ENCODE results near the gene INIP.
A peak's percentile ranks its signal among the peaks of the same experiment; 100 is the strongest.

The INIP gene, protein sequence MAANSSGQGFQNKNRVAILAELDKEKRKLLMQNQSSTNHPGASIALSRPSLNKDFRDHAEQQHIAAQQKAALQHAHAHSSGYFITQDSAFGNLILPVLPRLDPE

DNA sequence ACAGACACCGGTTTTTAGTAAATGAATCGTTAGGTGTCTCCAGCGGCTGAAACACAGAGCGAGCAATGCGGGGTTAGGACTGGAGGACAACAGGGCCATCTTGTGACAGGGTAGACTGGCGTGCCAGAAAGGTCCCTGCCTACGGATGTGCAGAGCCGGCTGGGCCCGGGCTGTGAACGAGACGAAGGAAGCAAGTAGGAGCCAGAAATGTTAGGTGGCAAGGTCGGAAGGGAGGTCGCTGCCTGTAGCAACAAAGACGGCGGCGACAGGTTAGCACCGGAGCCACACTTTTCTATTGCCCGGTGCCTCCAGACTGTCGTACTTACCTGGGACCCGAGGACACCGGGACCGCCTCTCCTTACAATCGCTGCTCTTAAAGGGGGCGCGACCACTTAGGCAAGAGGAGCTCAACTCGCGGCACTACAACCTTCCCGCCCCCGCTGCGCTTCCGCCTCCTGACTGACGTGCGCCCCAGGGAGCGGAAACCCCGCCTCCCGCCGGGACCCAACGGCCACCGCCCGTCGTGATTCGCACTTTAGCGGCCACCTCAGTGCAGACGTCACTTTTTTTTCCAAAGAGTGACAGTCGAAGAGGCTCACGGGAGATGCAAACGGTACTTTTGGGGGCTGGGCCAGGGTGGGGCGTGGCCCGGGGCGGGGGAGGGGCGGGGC is at the start of gene INIP:
TSS of gene INIP (minus strand) at position 457 of the 671 bp plus-strand sequence. CDS start 1,632 bp downstream, outside the sequence.
- Histone ChIP-seq H3K36me3 (ENCODE audit: control insufficient read depth, insufficient read depth, low read length) (no peaks in the 10 kb centered on the region), H3K27me3 (ENCODE audit: control insufficient read depth, insufficient read depth, low read length) (no peaks in the 10 kb centered on the region), H3K4me1 (ENCODE audit: control insufficient read depth, insufficient read depth, low read length) (peaks cover 4% of the 10 kb centered on the region), H3K27ac (ENCODE audit: low read depth, low read length) (peak within 1 kb of the TSS; percentile 90), H3K9ac (ENCODE audit: low read length) (peak within 1 kb of the TSS; percentile 89), H3K4me3 (ENCODE audit: low read length) (peak within 1 kb of the TSS; percentile 98)

DNA sequence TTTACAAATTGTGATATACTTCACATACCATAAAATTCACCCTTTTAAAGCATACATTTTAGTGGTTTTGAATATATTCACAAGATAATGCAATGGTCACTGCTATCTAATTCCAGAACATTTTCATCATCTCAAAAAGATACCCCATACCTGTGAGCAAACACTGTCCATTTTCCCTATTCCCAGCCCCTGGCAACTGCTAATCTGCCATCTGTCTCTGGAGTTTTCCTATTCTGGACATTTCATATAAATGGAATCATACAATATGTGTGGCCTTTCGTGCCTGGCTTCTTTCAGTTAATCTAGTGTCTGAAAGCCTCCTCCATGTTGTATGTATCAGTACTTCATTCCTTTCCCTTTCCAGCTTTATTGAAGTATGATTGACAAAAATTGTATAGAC is 47.4 kb upstream of the INIP start:
- no peaks in the 10 kb centered on the region for H3K4me1 ChIP-seq (ENCODE audit: control insufficient read depth, insufficient read depth, low read length)
- no peaks in the 10 kb centered on the region for H3K27me3 ChIP-seq (ENCODE audit: control insufficient read depth, insufficient read depth, low read length)
- no peak overlapping the region for H3K27ac ChIP-seq (ENCODE audit: low read depth, low read length)
- H3K9ac ChIP-seq (ENCODE audit: low read length), result no peak overlapping the region
- no peak overlapping the region for H3K4me3 ChIP-seq (ENCODE audit: low read length)
- no peaks in the 10 kb centered on the region for H3K36me3 ChIP-seq (ENCODE audit: control insufficient read depth, insufficient read depth, low read length)

DNA sequence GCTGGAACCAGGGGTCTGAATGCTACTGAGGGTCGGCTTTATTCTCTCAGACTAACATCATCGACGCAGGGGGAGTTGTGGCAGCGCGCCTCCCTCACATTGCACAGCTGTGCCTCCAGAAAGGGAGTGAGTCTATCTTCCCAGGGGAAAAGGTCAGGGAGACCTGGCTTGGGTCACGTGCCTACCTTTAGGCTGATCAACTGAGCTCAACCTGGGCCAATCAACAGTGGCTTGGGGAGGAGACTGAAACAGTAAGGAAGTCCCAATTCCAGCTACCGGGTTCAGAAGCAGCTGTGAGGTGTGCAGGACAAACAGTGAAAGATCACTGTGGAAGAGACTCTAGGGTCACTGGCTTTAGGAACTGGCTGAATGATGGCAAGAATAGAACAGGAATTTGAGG is 46.9 kb upstream of the INIP start:
- Histone ChIP-seq H3K4me3 (ENCODE audit: low read length) (no peak overlapping the region), H3K27ac (ENCODE audit: low read depth, low read length) (no peak overlapping the region)

DNA sequence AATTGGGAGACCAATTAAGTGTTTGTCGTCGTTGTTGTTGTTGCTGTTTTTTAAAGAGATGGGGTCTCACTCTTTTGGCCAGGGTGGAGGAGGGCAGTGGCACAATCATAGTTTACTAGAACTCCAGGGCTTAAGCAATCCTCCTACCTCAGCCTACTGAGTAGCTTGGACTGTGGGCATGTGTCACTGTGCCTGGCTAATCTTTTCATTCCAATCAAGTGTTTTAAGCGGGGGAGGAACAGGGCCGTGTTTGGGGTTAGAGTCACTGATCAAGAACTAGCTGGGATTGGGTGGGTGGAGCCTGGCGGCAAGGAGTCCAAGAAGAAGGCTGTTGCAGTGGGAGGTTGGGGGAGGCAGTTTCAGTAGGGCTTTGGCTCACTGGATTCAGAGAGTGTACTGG is 46.4 kb upstream of the INIP start:
- no peaks in the 10 kb centered on the region for H3K4me1 ChIP-seq (ENCODE audit: control insufficient read depth, insufficient read depth, low read length)
- H3K4me3 ChIP-seq (ENCODE audit: low read length), result no peak overlapping the region
- H3K27me3 ChIP-seq (ENCODE audit: control insufficient read depth, insufficient read depth, low read length), result no peaks in the 10 kb centered on the region
- H3K27ac ChIP-seq (ENCODE audit: low read depth, low read length), result no peak overlapping the region
- H3K9ac ChIP-seq (ENCODE audit: low read length), result no peak overlapping the region
- H3K36me3 ChIP-seq (ENCODE audit: control insufficient read depth, insufficient read depth, low read length), result no peaks in the 10 kb centered on the region

More for the DNA sequence above, 46.9 kb upstream of the INIP start:
- H3K4me1 ChIP-seq (ENCODE audit: control insufficient read depth, insufficient read depth, low read length), result no peaks in the 10 kb centered on the region
- no peaks in the 10 kb centered on the region for H3K27me3 ChIP-seq (ENCODE audit: control insufficient read depth, insufficient read depth, low read length)
- H3K36me3 ChIP-seq (ENCODE audit: control insufficient read depth, insufficient read depth, low read length), result no peaks in the 10 kb centered on the region
- no peak overlapping the region for H3K9ac ChIP-seq (ENCODE audit: low read length)

DNA sequence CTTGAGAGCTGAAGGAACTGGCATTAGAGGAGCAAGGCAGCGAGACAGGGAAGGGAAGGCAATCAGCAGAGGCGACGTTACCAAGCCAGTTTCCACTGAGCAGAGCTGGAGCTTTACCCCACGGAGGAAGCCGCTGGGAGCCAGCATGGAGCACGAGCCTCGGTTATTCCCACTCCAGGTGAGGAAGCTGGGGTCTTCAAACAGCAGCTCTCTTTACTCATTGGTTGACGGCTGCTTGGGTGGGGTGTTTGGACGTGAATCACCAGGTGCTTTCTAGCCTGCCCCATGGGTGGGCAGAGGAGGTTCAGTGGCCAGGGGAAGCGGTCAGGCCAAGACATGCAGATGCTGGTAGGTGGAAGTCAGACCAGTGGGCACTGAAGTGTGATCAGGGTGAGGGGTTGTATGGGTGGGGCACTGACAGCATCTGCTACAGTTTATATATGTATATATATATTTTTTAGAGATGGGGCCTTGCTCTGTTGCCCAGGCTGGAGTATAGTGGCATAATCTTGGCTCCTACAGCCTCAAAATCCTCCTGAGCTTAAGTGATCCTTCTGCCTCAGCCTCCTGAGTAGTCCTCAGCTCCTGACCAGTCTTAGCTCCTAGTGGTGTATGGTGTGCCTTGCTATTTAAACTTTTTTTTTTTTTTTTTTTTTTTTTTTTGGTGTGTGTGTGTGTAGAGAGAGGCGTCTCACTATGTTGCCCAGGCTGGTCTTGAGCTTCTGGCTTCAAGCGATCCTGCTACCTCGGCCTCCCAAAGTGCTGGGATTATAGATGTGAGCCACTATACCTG is 45.0 kb upstream of the INIP start:
- Histone ChIP-seq H3K9ac (ENCODE audit: low read length) (no peak overlapping the region), H3K4me1 (ENCODE audit: control insufficient read depth, insufficient read depth, low read length) (no peaks in the 10 kb centered on the region), H3K27me3 (ENCODE audit: control insufficient read depth, insufficient read depth, low read length) (no peaks in the 10 kb centered on the region), H3K4me3 (ENCODE audit: low read length) (no peak overlapping the region), H3K36me3 (ENCODE audit: control insufficient read depth, insufficient read depth, low read length) (no peaks in the 10 kb centered on the region), H3K27ac (ENCODE audit: low read depth, low read length) (no peak overlapping the region)

DNA sequence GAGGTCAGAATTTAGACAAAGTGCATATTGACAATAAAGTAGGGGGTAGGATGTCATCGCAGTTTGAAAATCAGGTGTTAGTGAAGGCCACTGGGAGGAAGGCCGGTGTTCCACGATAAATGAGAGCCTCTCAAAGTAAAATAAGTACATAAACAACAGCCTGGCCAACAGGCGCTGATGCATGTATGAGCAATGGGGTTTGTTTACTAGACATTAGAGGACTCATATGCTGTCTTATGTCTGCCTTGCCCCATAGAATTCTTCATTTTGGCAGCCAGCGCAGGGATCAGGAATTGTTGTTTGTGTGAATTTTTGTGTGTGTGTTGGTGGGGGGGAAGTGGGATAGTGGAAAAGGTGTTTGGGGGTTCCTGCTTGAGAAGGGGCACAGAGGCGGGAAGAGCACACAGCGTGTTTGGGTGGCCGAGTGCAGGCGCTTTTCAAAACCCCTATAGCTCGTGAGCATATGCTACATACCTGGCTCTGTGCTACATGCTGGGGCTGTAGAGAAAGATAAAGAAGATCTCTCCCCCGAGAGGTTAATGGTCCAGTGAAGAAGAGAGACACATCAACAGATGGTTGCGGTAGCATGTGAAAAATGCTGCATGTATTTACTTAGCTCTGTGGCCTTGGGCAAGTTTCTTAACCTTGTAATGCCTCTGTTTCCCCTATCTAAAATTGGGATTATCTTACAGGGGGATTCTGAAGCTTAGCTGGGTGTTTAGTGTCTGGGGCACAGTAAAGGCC is 44.2 kb upstream of the INIP start:
- H3K4me3 ChIP-seq (ENCODE audit: low read length), result no peak overlapping the region
- no peaks in the 10 kb centered on the region for H3K27me3 ChIP-seq (ENCODE audit: control insufficient read depth, insufficient read depth, low read length)
- H3K36me3 ChIP-seq (ENCODE audit: control insufficient read depth, insufficient read depth, low read length), result no peaks in the 10 kb centered on the region
- H3K9ac ChIP-seq (ENCODE audit: low read length), result no peak overlapping the region
- H3K27ac ChIP-seq (ENCODE audit: low read depth, low read length), result no peak overlapping the region
- H3K4me1 ChIP-seq (ENCODE audit: control insufficient read depth, insufficient read depth, low read length), result peaks cover 5% of the 10 kb centered on the region

DNA sequence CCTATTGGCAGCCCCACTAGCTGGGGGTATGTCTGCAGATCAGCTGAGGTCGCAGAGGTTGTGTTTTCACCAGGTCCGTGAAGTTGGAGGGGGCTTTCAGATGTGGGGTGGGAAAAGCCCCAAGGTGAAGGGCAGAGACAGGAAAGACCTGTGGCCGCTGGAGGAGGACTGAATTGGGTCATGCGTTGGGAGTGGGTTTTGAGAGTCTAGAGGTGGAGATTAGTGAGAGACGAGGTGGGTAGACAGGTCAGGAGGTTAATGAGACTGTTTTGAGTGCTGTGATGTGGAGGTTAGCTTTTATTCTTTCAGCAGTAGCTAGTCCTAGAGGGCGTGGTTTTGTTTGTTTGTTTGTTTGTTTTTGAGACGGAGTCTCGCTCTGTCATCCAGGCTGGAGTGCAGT is 42.9 kb upstream of the INIP start:
- Histone ChIP-seq H3K4me1 (ENCODE audit: control insufficient read depth, insufficient read depth, low read length) (peaks cover 14% of the 10 kb centered on the region), H3K27ac (ENCODE audit: low read depth, low read length) (no peak overlapping the region), H3K27me3 (ENCODE audit: control insufficient read depth, insufficient read depth, low read length) (no peaks in the 10 kb centered on the region), H3K4me3 (ENCODE audit: low read length) (no peak overlapping the region), H3K9ac (ENCODE audit: low read length) (no peak overlapping the region), H3K36me3 (ENCODE audit: control insufficient read depth, insufficient read depth, low read length) (no peaks in the 10 kb centered on the region)

DNA sequence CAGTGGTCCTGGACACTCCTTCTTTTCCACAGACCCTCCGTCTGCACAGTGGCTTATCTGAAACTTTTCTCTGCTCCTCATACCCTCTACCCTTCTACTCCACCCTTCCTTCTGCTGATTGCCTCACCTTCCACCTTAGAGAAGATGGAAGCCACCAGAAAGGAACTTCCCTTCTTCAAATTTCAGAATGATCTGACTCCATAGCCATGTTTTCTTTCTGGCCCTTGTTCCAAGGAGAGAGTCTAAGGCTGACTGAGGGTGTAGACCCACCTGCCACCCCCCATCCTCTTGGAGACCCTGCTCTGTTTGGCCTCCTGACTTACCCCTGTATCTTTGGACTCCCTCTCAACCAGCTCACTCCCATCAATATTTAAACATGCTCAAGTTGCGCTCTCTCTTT is 40.0 kb upstream of the INIP start:
- no peak overlapping the region for H3K27ac ChIP-seq (ENCODE audit: low read depth, low read length)
- no peaks in the 10 kb centered on the region for H3K27me3 ChIP-seq (ENCODE audit: control insufficient read depth, insufficient read depth, low read length)
- no peak overlapping the region for H3K4me3 ChIP-seq (ENCODE audit: low read length)
- peaks cover 29% of the 10 kb centered on the region for H3K4me1 ChIP-seq (ENCODE audit: control insufficient read depth, insufficient read depth, low read length)
- no peaks in the 10 kb centered on the region for H3K36me3 ChIP-seq (ENCODE audit: control insufficient read depth, insufficient read depth, low read length)
- no peak overlapping the region for H3K9ac ChIP-seq (ENCODE audit: low read length)

DNA sequence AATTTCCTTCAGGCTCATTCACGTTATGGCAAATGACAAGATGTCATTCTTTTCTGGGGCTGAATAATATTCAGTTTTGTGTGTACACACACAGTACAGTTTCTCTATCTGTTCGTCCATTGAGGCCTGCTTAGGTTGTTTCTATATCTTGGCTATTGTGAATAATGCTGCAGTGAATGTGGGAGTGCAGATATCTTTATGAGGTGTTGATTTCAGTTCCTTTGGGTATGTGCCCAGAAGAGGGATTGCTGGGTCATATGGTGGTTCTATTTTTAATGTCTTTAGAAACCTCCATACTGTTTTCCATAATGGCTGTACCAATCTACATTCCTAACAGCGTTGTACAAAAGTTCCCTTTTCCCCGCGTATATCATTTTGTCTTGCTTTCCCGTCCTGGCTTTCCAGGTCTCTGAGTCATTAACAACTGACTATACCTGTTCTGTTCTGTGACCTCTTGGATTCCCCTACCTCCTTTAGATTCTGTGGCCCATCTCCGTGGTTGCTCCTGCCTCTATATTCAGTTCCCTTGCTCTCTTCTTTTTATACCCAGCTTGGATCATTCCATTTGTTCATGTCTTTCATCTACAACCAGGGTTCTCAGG is 39.5 kb upstream of the INIP start:
- H3K4me3 ChIP-seq (ENCODE audit: low read length), result no peak overlapping the region
- no peak overlapping the region for H3K27ac ChIP-seq (ENCODE audit: low read depth, low read length)
- H3K4me1 ChIP-seq (ENCODE audit: control insufficient read depth, insufficient read depth, low read length), result peaks cover 29% of the 10 kb centered on the region
- no peak overlapping the region for H3K9ac ChIP-seq (ENCODE audit: low read length)
- H3K27me3 ChIP-seq (ENCODE audit: control insufficient read depth, insufficient read depth, low read length), result no peaks in the 10 kb centered on the region
- H3K36me3 ChIP-seq (ENCODE audit: control insufficient read depth, insufficient read depth, low read length), result no peaks in the 10 kb centered on the region

DNA sequence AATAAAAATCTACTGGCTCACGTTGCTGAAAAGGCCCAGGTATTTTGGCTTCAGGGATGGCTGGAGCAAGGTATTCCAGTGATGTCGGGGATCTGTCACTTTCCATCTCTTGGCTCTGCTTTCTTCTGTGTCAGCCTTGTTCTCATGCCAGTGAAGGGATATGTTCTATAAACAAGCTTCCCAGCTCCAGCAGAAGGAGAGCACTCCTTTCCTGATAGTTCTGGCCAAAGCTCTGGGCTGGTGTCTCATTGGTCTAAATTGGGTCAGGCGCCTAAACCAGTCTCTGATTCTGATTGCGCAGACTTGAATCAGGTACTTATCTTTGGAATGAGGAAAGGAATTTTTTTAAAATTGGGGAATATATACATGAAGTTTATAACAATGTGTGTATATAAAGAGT is 37.8 kb upstream of the INIP start:
- Histone ChIP-seq H3K36me3 (ENCODE audit: control insufficient read depth, insufficient read depth, low read length) (no peaks in the 10 kb centered on the region), H3K27me3 (ENCODE audit: control insufficient read depth, insufficient read depth, low read length) (no peaks in the 10 kb centered on the region), H3K9ac (ENCODE audit: low read length) (no peak overlapping the region), H3K27ac (ENCODE audit: low read depth, low read length) (peak overlapping the region; percentile 25), H3K4me1 (ENCODE audit: control insufficient read depth, insufficient read depth, low read length) (peaks cover 34% of the 10 kb centered on the region), H3K4me3 (ENCODE audit: low read length) (no peak overlapping the region)

DNA sequence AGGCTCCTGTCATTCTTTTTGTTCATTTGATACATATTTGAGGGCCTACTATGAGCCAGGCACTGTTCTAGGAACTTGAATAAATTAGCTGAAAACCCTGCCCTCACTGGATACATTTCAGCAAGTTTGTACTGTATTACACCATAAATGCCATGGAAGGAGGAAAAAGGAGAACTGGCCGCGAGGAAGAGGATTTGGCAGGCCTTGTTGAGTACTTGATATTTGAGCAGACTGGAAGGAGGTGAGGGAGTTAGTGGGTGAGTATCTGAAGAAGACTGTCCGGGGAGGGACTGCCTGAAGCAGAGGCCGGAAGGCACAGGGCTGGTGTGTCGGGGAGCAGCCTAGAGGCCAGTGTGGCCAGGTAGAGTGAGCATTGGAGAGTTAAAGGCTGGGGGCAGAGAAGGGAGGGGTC is 37.1 kb upstream of the INIP start:
- Histone ChIP-seq H3K27me3 (ENCODE audit: control insufficient read depth, insufficient read depth, low read length) (no peaks in the 10 kb centered on the region), H3K36me3 (ENCODE audit: control insufficient read depth, insufficient read depth, low read length) (no peaks in the 10 kb centered on the region), H3K27ac (ENCODE audit: low read depth, low read length) (peak overlapping the region; percentile 25), H3K4me1 (ENCODE audit: control insufficient read depth, insufficient read depth, low read length) (peaks cover 34% of the 10 kb centered on the region), H3K4me3 (ENCODE audit: low read length) (no peak overlapping the region), H3K9ac (ENCODE audit: low read length) (no peak overlapping the region)

DNA sequence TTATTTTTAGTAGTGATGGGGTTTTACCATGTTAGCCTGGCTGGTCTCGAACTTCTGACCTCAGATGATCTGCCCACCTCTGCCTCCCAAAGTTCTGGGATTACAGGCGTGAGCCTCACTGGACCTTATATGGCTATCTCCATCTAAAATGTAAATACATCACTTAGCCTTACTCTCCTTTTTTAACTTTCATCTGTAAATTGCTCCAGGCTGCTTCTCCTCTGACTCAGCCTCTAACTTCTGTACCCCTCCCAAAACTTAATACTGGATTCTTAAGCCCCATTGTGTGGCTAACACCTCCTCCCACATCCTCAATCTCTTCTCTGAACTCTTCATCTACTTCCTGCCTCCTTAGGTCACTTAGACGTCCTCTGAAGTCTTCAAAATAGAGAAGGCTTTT is 36.7 kb upstream of the INIP start:
- Histone ChIP-seq H3K4me1 (ENCODE audit: control insufficient read depth, insufficient read depth, low read length) (peaks cover 34% of the 10 kb centered on the region), H3K9ac (ENCODE audit: low read length) (no peak overlapping the region)

More for the DNA sequence above, 36.7 kb upstream of the INIP start:
- Histone ChIP-seq H3K36me3 (ENCODE audit: control insufficient read depth, insufficient read depth, low read length) (no peaks in the 10 kb centered on the region), H3K27me3 (ENCODE audit: control insufficient read depth, insufficient read depth, low read length) (no peaks in the 10 kb centered on the region), H3K27ac (ENCODE audit: low read depth, low read length) (peak overlapping the region; percentile 25), H3K4me3 (ENCODE audit: low read length) (no peak overlapping the region)

Data from rectal smooth muscle tissue (tissue), 1 donor.